ENCODE measurements around the gene DDX6. TPM values are rescaled to one million over a fixed set of nuclear protein-coding genes. Genes with fewer than 3 reads are reported as not detected.

The DDX6 gene
- total RNA-seq, 4 donors from 2014 or later = 75.6 to 108 (median 107) TPM

DNA sequence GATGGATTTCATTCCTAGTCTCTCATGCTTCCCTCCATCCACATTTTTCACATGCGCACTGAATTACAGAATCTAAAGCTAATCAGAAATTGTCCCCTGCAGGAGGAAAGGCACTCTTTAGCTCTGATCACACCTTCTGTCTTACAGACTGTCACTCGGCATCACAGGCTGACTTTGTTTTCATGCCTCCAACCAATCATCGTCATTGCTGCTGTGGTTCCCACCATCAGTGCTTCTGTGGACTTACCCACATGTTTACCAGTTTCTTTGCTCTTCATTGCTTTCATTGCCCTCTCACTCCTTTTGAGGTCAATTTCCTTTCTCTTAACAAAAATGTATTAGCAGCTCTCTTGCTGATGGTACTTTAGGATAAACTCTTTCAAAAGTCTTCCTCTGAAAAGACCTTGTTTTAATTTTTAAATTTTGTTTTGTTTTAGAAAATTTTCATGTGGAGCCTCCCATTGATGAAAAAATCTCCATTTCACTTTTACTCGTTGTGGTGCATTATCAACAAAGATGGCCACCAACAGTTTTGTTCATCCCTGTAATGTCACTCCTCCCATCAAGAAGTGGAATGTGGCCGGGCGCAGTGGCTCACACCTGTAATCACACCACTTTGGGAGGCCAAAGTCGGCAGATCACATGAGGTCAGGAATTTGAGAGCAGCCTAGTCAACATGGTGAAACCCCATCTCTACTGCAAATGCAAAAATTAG is 91.3 kb downstream of the DDX6 start:
- TF ChIP-seq POLR2A (IDR thresholded peaks at IDR 0.05) (no peak), EP300 (IDR thresholded peaks at IDR 0.05) (no peak)
- TF ChIP-seq, protein P1, sequence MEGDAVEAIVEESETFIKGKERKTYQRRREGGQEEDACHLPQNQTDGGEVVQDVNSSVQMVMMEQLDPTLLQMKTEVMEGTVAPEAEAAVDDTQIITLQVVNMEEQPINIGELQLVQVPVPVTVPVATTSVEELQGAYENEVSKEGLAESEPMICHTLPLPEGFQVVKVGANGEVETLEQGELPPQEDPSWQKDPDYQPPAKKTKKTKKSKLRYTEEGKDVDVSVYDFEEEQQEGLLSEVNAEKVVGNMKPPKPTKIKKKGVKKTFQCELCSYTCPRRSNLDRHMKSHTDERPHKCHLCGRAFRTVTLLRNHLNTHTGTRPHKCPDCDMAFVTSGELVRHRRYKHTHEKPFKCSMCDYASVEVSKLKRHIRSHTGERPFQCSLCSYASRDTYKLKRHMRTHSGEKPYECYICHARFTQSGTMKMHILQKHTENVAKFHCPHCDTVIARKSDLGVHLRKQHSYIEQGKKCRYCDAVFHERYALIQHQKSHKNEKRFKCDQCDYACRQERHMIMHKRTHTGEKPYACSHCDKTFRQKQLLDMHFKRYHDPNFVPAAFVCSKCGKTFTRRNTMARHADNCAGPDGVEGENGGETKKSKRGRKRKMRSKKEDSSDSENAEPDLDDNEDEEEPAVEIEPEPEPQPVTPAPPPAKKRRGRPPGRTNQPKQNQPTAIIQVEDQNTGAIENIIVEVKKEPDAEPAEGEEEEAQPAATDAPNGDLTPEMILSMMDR (IDR thresholded peaks at IDR 0.05) = no peak
- Histone ChIP-seq H3K4me3 (no peak overlapping the region), H3K4me1 (peaks cover 0 to 2% (median 0%) of the 10 kb centered on the region in 4 donors), H3K9me3 (peaks cover 0 to 10% (median 0%) of the 10 kb centered on the region in 4 donors), H3K27me3 (no peaks in the 10 kb centered on the region), H3K36me3 (no peaks in the 10 kb centered on the region), H3K27ac (no peak overlapping the region)
- WGBS, 2 donors = 83 to 86% methylated on average over 7 of the region's 7 CpGs
- DNase-seq (ENCODE audit: low spot score in 2 of 2) = no peak

Small RNA genes within 50 kb of the gene (small RNA-seq; reads per million reads assigned to genes)
- gene AP004609.2 (not detected), gene RF00019 (not detected), gene RNU6-376P (not detected)

Other genes starting within 250 kb of the DDX6 start
- gene IFT46, start 225.2 kb downstream of the DDX6 start, total RNA-seq = 10 to 100 TPM; 30.3 to 44.4 (median 35.4) TPM
- gene ARCN1, start 218.8 kb downstream of the DDX6 start, total RNA-seq = 10 to 100 TPM; 74.3 to 94.8 (median 88.5) TPM
- 100 to 1,000 TPM; 299 to 365 (median 323) TPM for gene PHLDB1, start 183.5 kb downstream of the DDX6 start, total RNA-seq
- gene TREH, start 111.5 kb downstream of the DDX6 start, total RNA-seq = not detected
- gene CXCR5, start 92.7 kb upstream of the DDX6 start, total RNA-seq = not detected
- 10 to 100 TPM; 15.7 to 36.0 (median 28.5) TPM for gene BCL9L, start 134.8 kb upstream of the DDX6 start, total RNA-seq
- gene UPK2, start 165.1 kb upstream of the DDX6 start, total RNA-seq = not detected
- gene FOXR1, start 180.6 kb upstream of the DDX6 start, total RNA-seq = not detected
- gene CENATAC, start 207.0 kb upstream of the DDX6 start, total RNA-seq = 100 to 1,000 TPM in 1 of 4 donors, 10 to 100 TPM in 3; 77.3 to 158 (median 88.0) TPM
- gene RPS25, start 227.2 kb upstream of the DDX6 start, total RNA-seq = 1,000 to 10,000 TPM; 1,034 to 1,871 (median 1,524) TPM
- gene TRAPPC4, start 227.6 kb upstream of the DDX6 start, total RNA-seq = 10 to 100 TPM; 64.7 to 92.0 (median 81.8) TPM
- gene SLC37A4, start 239.7 kb upstream of the DDX6 start, total RNA-seq = 10 to 100 TPM; 24.6 to 32.2 (median 29.2) TPM